Suprapubic skin (tissue), 4 donors: Measurements from ENCODE around the gene AKT1S1.

Experiments
- CTCF ChIP-seq, 2 donors: fragments of 200-600 bp in 1 of 2; fragments of 450-650 bp in 1 of 2; sonication (generic) in 1 of 2; IDR thresholded peaks; one replicate each; pipeline ENCODE4 v1.5.1; 2016 to 2019; ENCODE audit warnings: antibody characterized with exemption in 2 of 2, mild to moderate bottlenecking in 1 of 2, moderate library complexity in 1 of 2
- POLR2A ChIP-seq, 2 donors: fragments of 450-650 bp; IDR thresholded peaks; one replicate each; pipeline ENCODE4 v1.6.1; 2017; ENCODE audit warnings: antibody characterized with exemption in 2 of 2, mild to moderate bottlenecking in 2 of 2, moderate library complexity in 2 of 2
- POLR2AphosphoS5 ChIP-seq, 3 donors: sonication (generic); formaldehyde crosslinking; IDR thresholded peaks; one replicate each; pipeline ENCODE4 v1.6.1; 2017; ENCODE audit warnings: antibody characterized with exemption in 3 of 3

- no peak for TF ChIP-seq POLR2A (IDR thresholded peaks at IDR 0.05)
- TF ChIP-seq CTCF (IDR thresholded peaks at IDR 0.05) = no peak
- no peak for TF ChIP-seq POLR2AphosphoS5 (IDR thresholded peaks at IDR 0.05)
Observed at GRCh38 chr19:49864890-49865289, 12.3 kb downstream of the AKT1S1 start.
